Left ventricle myocardium inferior (tissue), 1 donor: Measurements from ENCODE around the gene HEPN1. TPM values are rescaled to one million over a fixed set of nuclear protein-coding genes. Genes with fewer than 3 reads are reported as not detected.
A peak's percentile ranks its signal among the peaks of the same experiment; 100 is the strongest.
"Not testable (repeated sequence)": the region's sequence is repeated elsewhere in the genome, so short reads cannot be mapped to it uniquely, and the experiment has no call there.

ENCODE experiments used
- DNase-seq: peaks from one replicate; pipeline ENCODE4 v3.0.0-alpha.2; 2020
- H3K27ac ChIP-seq: fragments of 200-600 bp; replicated peaks from 2 replicates; pipeline ENCODE4 v1.8.0; 2021
- H3K27me3 ChIP-seq: fragments of 200-600 bp; 2 replicates; pipeline ENCODE4 v1.8.0; 2021; ENCODE audit warnings: low read depth
- H3K36me3 ChIP-seq: fragments of 200-600 bp; 2 replicates; pipeline ENCODE4 v1.8.0; 2021
- H3K4me1 ChIP-seq: fragments of 200-600 bp; 2 replicates; pipeline ENCODE4 v1.8.0; 2021
- H3K4me3 ChIP-seq: fragments of 200-600 bp; 2 replicates; pipeline ENCODE4 v1.8.0; 2021; ENCODE audit warnings: mild to moderate bottlenecking, moderate library complexity
- H3K9me3 ChIP-seq: fragments of 200-600 bp; replicated peaks from 2 replicates; pipeline ENCODE4 v1.8.0; 2021
- CTCF ChIP-seq: fragments of 200-600 bp; IDR thresholded peaks from 2 replicates; pipeline ENCODE4 v1.8.0; 2021; ENCODE audit warnings: antibody characterized with exemption, mild to moderate bottlenecking, borderline replicate concordance
- intact Hi-C: fragments of 100-400 bp; cut with micrococcal nuclease; formaldehyde crosslinking; loops from one replicate; pipeline ENCODE4 v1.11.0; 2022
- total RNA-seq: library from RNA; stranded (reverse); fragmentation: NEBNext Ultra II Directional; extraction: Animal tissue kit (Norgen Biotek cat#: 25700); gene quantifications from one replicate; pipeline ENCODE4 v1.2.1, GENCODE V29; 2021
- donor health status: DM: no; HTN: yes; CAD: no; lungs with severe emphysema.

Gene HEPN1
- total RNA-seq, 1 donor from 2014 or later = not detected

- Histone ChIP-seq H3K36me3 (no peaks in the 10 kb centered on the region), H3K4me3 (no peak overlapping the region), H3K27me3 (no peaks in the 10 kb centered on the region), H3K4me1 (peaks cover 18% of the 10 kb centered on the region), H3K9me3 (peaks cover 10% of the 10 kb centered on the region), H3K27ac (no peak overlapping the region)
- intact Hi-C loops = no loop called here
- DNase-seq = no peak
- no peak for TF ChIP-seq CTCF
Measured at GRCh38 chr11:124951341-124951740, 32.3 kb downstream of the HEPN1 start.

- peaks cover 3% of the 10 kb centered on the region for H3K9me3 ChIP-seq
- peak; percentile 97 for DNase-seq
- peak within 1 kb of the TSS; percentile 83 for H3K4me3 ChIP-seq
- no peaks in the 10 kb centered on the region for H3K36me3 ChIP-seq
- intact Hi-C loops = no loop called here
- peak; percentile 8 for TF ChIP-seq CTCF
- H3K27ac ChIP-seq = peak within 1 kb of the TSS; percentile 89
- H3K27me3 ChIP-seq = no peaks in the 10 kb centered on the region
- H3K4me1 ChIP-seq = peaks cover 18% of the 10 kb centered on the region
Measured at GRCh38 chr11:124953753-124954589, 34.9 kb downstream of the HEPN1 start, which contains the start of gene CCDC15. CCDC15 (plus strand) TSS chr11:124954202; CDS start chr11:124954733, 531 bp downstream.

GRCh38 chr11:124954590-124954955 is 35.5 kb downstream of the HEPN1 start:
- peaks cover 18% of the 10 kb centered on the region for H3K4me1 ChIP-seq
- no peak for DNase-seq
- TF ChIP-seq CTCF = no peak
- no peaks in the 10 kb centered on the region for H3K9me3 ChIP-seq
- no peaks in the 10 kb centered on the region for H3K36me3 ChIP-seq
- H3K27me3 ChIP-seq = no peaks in the 10 kb centered on the region
- peak overlapping the region; percentile 83 for H3K4me3 ChIP-seq
- intact Hi-C loops = no loop called here
- peak overlapping the region; percentile 89 for H3K27ac ChIP-seq

- Histone ChIP-seq H3K27me3 (no peaks in the 10 kb centered on the region), H3K36me3 (no peaks in the 10 kb centered on the region), H3K4me3 (no peak overlapping the region), H3K9me3 (no peaks in the 10 kb centered on the region), H3K27ac (no peak overlapping the region), H3K4me1 (peaks cover 18% of the 10 kb centered on the region)
- TF ChIP-seq CTCF = no peak
- no peak for DNase-seq
- intact Hi-C loops = no loop called here
Measured at GRCh38 chr11:124955035-124955434, 36.0 kb downstream of the HEPN1 start.

GRCh38 chr11:124961972-124962609 is 43.0 kb downstream of the HEPN1 start:
- peak; percentile 78 for TF ChIP-seq CTCF
- Histone ChIP-seq H3K4me1 (no peaks in the 10 kb centered on the region), H3K27ac (no peak overlapping the region), H3K27me3 (no peaks in the 10 kb centered on the region), H3K4me3 (no peak overlapping the region), H3K36me3 (no peaks in the 10 kb centered on the region), H3K9me3 (no peaks in the 10 kb centered on the region)
- intact Hi-C loops = loop anchor here (5.0 to 10.0 kb wide), 2 partner anchors 175 to 473 kb away; no protein-coding TSS in a partner anchor
- DNase-seq = no peak

GRCh38 chr11:124968197-124968596 is 49.1 kb downstream of the HEPN1 start:
- not testable (repeated sequence) for H3K27me3 ChIP-seq, DNase-seq, H3K36me3 ChIP-seq, H3K9me3 ChIP-seq, H3K4me1 ChIP-seq, H3K27ac ChIP-seq, H3K4me3 ChIP-seq
- intact Hi-C loops = loop anchor here (10.0 kb wide), 1 partner anchor 467 kb away; no protein-coding TSS in a partner anchor
